ENCODE data around the gene SULT4A1. TPM values are rescaled to one million over a fixed set of nuclear protein-coding genes. Genes with fewer than 3 reads are reported as not detected.

SULT4A1 gene
- total and polyA plus RNA-seq, 2 experiments from 2014 or later = 4.7 to 5.2 TPM

GRCh38 chr22:43812149-43812842 lies 50.0 kb downstream of the SULT4A1 start, which contains the start of gene EFCAB6:
Gene EFCAB6 (minus strand): TSS chr22:43812305. CDS start chr22:43782318, 29,987 bp downstream.
- peak; percentile 99 for DNase-seq (ENCODE audit: low spot score)
- TF ChIP-seq CTCF (conservative IDR thresholded peaks at IDR 0.05; ENCODE audit: low read depth in 2 of 2) (no peak), ZNF331 (CRISPR knock-in tag; IDR thresholded peaks at IDR 0.05; ENCODE audit: low read depth) (no peak), ZNF114 (CRISPR knock-in tag; IDR thresholded peaks at IDR 0.05) (no peak), ETS1 (IDR thresholded peaks at IDR 0.05) (peak; percentile 53; the same call in 1 of the 2 replicates), STAT1 (IDR thresholded peaks at IDR 0.05; ENCODE audit: unreplicated experiment) (no peak), EZH2 (IDR thresholded peaks at IDR 0.05; ENCODE audit: low read depth, unreplicated experiment) (no peak), JUNB (IDR thresholded peaks at IDR 0.05; ENCODE audit: unreplicated experiment) (no peak), EZH2phosphoT487 (IDR thresholded peaks at IDR 0.05; ENCODE audit: unreplicated experiment) (no peak), ZNF462 (CRISPR knock-in tag; IDR thresholded peaks at IDR 0.05) (no peak), POLR2AphosphoS5 (IDR thresholded peaks at IDR 0.05; ENCODE audit: low read depth) (peak; percentile 83), CREB1 (CRISPR knock-in tag; IDR thresholded peaks at IDR 0.05; ENCODE audit: low read depth) (peak; percentile 46; the same call in 1 of the 2 replicates)
- peak within 1 kb of the TSS; percentile 99 for H2AFZ ChIP-seq
- H3K4me2 ChIP-seq = peak within 1 kb of the TSS; percentile 96
- ATAC-seq = peak; percentile 94
- peak within 1 kb of the TSS; percentile 95 for H3K4me3 Mint-ChIP-seq
- H3K9me3 Mint-ChIP-seq = no peaks in the 10 kb centered on the region
- H3K36me3 Mint-ChIP-seq (ENCODE audit: low read depth) = no peaks in the 10 kb centered on the region; the same call in 2 of the 3 replicates
- H3K27ac ChIP-seq (ENCODE audit: low read depth) = no peak within 1 kb of the TSS; the same call in 1 of the 2 replicates
- no peaks in the 10 kb centered on the region for H3K27me3 ChIP-seq (ENCODE audit: insufficient read depth)
- H3K4me1 Mint-ChIP-seq = peaks cover 13% of the 10 kb centered on the region
- H4K20me1 ChIP-seq (replicated peaks; ENCODE audit: insufficient read depth) = no peaks in the 10 kb centered on the region; the same call in 1 of the 2 replicates
- no peaks in the 10 kb centered on the region for H3K36me3 ChIP-seq (ENCODE audit: insufficient read depth)
- H3K27me3 Mint-ChIP-seq (ENCODE audit: insufficient read depth, low read depth, poor library complexity) = peaks cover 3% of the 10 kb centered on the region
- H3F3A ChIP-seq (replicated peaks; ENCODE audit: low read depth) = no peaks in the 10 kb centered on the region
- H3K27ac Mint-ChIP-seq = peak within 1 kb of the TSS; percentile 92
- no peaks in the 10 kb centered on the region for H3K9me2 ChIP-seq (ENCODE audit: insufficient read depth)
- peaks cover 12% of the 10 kb centered on the region for H3K4me1 ChIP-seq (ENCODE audit: insufficient read depth)
- peaks cover 5% of the 10 kb centered on the region; the same call in 1 of the 2 replicates for H3K79me2 ChIP-seq (replicated peaks; ENCODE audit: insufficient read depth)
- peak within 1 kb of the TSS; percentile 88 for H3K4me3 ChIP-seq

All from GM23338 (cell line).